Measurements from ENCODE around the gene PPM1F.
A peak's percentile ranks its signal among the peaks of the same experiment; 100 is the strongest.

PPM1F gene, protein sequence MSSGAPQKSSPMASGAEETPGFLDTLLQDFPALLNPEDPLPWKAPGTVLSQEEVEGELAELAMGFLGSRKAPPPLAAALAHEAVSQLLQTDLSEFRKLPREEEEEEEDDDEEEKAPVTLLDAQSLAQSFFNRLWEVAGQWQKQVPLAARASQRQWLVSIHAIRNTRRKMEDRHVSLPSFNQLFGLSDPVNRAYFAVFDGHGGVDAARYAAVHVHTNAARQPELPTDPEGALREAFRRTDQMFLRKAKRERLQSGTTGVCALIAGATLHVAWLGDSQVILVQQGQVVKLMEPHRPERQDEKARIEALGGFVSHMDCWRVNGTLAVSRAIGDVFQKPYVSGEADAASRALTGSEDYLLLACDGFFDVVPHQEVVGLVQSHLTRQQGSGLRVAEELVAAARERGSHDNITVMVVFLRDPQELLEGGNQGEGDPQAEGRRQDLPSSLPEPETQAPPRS

DNA sequence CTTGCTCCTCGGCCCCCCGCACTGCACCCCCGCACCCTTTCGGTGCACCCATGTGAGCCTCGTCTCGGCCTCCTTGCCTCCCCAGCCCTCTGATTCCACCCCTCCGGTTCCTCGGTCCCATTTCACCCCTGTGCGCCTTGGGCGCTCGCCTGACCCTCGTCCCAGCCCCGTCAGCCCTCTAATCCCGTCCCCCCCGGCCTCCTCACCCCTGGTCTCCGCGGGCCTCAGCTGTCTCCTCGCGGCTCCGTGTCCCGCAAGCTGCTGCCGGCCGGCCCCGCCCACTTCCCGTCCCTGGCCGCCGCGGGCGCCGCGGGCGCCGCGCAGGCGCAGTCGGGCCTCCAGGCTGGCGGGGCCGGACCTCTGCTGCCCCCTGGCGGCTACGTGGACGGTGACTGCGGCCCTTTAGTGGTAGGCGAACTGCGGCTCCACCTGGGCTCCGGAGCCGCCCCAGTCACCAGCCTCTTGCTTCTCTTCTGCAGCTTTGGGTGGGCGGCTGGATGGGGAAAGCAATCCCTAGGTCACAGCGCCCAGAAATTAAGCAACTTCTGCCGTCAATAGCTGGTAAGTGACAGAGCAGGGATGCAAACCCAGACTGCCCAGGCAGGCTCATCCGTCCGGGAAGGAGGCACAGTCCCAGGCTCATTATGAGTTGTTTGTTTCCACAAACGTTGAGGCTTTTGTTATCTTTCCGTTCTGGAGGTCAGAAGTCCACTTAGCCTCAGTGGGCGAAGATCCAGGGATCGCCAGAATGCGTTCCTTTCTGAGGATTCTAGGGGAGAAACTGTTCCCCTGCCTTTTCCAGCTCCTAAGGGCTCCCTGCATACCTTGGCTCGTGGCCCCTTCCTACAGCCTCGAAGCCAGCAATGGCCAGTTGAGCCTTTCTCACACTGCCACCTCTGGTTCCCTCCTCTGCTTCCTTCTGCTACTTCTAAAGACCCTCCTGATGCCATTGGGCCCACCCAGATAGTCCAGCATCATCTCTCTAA is at the start of gene PPM1F:
Gene PPM1F, minus strand, starts transcription at position 263 of the 986 bp plus-strand sequence. CDS start 6,800 bp downstream, outside the sequence.
- peak; percentile 97 for DNase-seq (ENCODE audit: low spot score)

DNA sequence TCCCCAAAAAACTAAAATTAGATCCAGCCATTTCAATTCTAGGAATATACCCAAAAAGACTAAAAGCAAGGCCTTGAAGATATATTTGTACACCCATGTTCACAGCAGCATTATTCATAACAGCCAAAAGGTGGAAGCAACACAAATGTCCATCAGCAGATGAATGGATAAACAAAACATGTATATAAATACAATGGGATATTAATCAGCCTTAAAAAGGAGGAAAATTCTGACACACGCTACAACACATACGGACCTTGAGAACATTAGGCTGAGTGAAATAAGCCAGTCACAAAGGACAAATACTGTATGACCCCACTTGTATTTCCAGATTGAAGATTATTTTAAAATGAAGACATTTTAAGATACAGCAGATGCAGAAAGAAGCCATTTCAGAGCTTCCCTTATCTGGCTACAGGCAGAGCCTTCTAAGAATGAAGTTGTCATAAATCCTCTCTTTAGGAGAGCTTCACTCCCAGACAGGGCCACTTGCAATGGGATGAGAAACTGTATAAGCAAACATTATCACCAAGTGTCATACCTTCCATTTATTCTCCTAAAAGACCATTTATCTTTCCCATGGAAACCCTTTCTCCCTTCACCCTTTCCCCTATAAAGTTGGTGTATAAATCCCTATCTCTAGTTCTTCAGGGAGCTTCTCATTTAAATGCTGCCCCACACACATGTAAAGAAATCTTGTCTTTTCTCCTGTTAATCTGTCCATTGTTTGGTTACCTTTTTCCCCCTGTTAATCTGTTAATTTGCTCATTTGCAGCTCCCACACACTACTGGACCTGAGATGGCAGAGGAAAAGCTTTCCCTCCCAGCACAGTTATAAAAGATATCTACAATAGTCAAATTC is 49.2 kb upstream of the PPM1F start:
- no peak for DNase-seq (ENCODE audit: low spot score)

DNA sequence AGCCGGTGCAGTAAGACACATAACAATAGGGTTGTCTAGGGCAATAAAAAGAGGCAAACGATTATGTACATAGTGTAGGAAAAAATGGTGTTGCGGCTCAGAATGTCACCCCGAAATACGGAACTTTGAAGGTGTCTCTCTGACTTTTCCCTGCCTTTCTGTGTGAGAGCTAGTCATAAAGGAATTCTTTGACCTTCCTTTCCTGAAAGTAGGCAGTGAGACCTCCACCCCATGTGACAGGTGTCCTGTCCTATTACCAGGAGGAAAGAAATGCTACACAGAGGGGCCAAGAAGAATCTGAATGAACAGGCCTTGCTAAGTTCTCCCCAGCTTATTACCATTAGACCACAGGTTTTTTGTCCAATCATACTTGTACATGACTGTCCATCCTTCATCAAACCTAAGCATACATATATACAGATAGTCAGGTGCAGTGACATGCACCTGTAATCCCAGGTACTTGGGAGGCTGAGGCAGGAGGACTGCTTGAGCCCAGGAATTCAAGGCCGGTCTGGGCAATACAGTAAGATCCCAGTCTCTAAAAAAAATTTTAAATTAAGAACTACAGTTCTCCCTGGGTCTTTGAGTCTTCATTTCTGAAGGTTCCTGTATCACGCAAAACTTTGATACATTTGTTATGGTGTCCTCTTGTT is 46.1 kb upstream of the PPM1F start:
- DNase-seq (ENCODE audit: low spot score), result no peak

DNA sequence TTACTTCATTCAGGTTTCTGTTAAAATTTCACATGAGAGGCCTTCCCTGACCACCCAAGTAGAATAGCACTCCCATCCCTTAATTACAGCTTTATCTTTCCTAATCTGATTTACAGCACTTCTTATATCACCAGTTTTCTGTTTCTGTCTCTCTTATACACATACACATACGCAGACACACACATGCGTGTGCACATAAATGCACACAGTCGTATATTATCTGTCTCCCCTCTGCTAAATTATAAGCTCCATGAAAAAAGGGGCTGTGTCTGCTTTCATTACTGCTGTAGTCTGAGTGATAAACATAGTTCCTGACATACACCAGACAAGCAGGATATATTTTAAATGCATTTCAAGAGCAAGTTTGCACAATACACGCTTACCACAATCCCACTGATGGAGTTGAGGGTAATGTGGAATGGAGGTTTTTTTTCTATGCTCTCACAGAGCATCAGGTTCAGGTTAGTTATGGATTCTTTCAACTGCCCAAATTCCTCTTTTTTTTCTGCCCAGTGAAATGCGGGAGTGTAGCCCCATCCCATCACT is 43.6 kb upstream of the PPM1F start:
- no peak for DNase-seq (ENCODE audit: low spot score)

DNA sequence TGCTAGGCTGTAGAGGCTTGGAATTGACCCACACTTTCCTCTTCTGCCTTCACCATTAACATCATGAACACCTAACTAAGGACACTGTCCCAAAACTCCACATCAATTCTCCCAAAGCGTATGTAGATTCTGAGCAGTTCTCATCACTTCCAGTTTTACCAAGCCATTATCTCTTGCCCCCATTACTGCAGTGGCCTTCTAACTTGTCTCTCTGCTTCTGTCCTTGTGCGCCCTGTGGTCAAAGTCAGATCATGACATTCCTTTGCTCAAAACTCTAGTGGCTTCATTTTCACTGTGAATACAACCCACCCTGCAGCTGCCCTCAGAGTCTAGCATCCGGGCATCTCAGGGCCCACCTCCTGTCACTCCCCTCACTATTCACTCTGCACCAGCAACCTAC is 43.0 kb upstream of the PPM1F start:
- DNase-seq (ENCODE audit: low spot score), result no peak

DNA sequence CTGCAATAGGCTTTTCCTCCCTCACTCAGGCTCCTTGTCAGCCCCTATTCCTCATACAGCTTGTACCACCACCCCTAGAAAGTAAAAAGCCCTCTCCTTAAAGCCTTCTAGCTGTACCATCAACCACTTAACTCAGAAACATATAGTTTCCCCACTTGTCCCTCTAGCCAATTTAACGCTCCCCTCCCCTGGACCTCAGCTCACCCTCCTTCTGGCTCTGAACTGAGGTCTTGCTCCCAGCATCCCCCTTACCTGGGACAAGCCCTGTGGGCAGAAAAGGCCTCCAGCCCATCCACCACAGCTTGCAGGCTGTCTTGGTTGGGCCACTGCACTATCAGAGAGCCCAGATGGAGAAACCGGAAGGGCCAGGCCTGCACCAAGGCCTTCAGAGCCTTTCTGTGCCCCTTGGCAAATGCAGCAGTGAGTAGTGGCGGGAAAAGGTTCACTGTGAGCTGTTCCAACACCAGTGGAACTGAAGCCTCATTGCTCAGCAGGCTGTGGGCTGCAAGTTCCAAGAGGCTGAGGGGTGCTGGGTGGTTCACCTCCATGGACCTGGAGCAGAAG is 42.3 kb upstream of the PPM1F start:
- no peak for DNase-seq (ENCODE audit: low spot score)

DNA sequence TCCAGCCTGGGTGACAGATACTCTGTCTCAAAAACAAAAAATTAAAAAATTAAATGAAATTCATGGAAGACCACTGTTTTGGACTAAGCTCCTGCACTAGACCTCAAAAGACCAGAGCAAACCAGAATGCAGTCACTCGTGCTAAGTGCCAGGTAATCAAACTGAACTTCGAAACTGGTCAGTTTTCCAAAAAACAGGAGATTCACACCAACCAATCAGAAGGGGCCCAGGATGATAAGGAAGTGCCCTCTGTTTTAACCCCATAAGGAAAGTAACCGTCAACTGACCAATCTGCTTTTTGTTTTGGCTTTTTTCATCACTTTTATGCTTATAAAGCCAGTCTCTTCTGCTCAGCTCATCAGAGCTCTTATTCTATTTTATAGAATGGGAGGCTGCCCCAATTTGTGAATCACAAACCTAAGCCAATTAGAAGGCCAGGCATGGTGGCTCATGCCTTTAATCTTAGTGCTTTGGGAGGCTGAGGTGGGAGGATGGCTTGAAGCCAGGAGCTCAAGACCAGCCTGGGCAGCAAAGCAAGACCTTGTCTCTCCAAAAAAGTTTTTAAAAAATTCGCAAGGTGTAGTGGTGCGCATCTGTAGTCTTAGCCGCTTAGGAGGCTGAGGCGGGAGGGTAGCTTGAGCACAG is 40.1 kb upstream of the PPM1F start:
- DNase-seq (ENCODE audit: low spot score), result no peak

DNA sequence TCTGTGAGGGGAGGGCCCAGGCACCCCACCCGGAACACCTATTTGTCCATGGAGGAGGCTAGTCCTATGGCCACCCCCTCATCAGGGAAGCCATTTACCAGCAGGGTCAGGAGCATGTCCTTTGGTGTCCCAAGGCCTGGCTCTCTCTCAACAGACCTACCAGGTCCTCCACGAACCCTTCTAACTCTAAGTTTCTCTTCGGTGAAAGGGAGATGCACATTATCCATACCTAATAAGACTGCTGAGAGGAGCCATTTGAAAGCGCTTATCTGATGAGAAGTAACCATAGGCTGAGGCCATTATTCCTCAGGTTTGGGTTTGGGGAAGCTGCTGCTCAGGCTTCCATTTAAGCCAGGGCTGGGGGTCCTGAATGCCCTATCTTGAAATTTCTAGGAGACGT is 39.1 kb upstream of the PPM1F start:
- DNase-seq (ENCODE audit: low spot score), result no peak

DNA sequence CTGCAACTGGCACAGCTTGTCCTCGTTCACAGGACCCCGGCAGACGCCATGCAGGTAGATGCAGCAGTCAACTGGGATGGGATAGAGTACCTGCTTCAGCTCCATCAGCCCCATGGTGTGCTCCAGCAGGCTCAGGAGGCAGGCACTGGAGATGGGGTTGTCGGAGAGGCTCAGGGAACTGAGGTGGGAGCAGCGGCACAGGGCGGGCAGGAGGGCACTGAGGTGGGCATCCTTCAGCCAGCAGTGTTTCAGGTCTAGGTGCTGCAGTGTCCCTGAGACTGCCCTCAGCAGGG is 38.6 kb upstream of the PPM1F start:
- no peak for DNase-seq (ENCODE audit: low spot score)

DNA sequence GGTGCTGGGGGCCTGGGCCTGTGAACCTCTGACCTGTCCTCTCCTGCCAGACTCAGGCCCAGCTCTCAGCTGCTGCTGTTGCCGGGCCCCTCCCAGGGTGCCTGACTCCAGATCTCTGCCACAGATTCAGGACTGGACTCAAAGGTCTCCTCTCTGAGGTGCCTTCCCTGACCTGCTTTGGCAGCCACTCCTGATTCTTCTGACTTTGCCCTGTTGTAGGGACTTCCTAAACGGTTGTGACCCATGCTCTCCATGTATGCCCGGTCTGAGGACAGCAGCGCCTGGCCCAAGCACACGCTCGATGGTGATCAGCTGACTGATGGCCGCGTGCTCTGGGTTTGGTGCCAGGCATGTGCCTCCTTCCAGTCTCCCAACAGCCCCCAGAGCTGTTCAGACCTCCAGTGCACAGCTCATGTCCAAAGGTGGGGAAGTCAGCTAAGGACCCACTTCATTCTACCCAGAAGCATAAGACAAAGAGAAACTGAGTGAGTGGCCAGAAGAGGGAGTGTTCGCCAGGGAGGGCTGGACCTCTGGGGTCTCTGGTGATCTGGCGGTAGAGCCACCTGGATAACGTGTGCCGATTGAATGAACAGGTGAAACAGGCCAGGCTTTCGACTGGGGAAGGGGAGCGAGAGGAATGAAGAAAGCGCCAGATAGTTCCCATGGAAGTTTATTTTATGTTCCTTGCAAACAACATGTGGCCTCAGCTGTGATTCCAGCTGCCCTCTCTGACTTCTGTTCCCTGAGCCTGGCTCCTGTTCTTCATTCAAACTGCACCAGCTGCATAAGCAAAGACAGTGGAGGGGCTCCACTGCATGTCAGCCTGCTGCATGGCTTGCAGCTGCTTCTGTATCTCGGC is 38.0 kb upstream of the PPM1F start:
- peak; percentile 35 for DNase-seq (ENCODE audit: low spot score)

DNA sequence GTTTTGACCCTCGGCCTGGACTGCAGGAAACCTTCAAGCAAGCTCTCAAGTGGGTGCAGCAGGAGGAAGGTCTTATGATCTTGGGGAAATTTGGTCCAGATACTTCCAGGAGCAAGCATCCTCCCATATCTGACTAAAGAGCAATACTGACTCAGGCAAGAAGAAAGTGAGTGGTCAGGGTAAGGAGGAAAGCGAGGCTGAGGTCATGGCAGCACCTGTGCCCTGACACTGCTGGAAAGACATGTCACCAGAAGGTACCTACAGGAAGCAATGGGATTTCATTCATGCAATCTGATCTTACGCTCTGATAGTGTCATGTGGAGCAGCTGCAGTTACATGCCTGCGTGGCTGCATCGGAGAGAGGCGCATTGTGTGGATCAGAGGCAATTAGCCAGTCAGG is 36.4 kb upstream of the PPM1F start:
- no peak for DNase-seq (ENCODE audit: low spot score)

DNA sequence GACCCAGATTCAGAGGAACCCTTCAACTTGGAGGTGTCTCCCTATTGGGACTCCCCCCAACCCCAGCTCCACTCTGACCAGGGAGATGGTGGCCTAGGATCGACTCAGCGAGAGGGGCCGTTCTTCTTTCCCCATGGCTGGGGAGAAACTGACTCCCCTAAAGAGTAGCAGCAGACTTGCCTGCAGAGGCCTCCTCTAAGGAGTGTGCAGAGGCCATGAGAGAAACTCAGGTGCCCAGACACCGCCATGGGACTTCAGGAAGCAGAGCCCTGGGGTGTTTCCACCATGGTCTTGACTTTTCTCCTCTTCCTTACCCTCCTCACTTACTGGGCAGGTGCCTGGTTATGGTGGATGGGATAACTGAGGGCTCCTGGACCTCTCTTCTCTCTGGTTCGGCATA is 32.6 kb upstream of the PPM1F start:
- no peak for DNase-seq (ENCODE audit: low spot score)

DNA sequence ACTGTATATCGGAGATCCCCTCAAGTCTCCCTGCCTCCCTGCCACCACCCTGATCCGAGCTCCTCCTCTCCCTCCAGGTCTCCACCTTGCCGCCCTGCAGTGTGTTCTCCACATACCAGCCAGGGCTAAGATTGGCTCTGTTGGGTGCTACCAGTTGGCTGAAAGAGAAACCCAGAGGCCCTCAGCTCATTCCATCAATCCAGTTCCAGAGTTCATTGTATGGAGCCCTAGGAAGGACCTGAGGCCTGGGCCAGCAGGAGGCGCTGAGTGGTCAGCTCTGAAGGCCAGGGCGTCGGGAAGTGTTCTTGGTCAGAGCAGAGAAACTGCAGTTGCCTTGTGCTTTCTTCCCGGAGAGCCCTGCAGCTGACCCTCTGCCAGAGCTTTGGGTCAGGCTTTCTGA is 32.1 kb upstream of the PPM1F start:
- DNase-seq (ENCODE audit: low spot score), result peak; percentile 70

DNA sequence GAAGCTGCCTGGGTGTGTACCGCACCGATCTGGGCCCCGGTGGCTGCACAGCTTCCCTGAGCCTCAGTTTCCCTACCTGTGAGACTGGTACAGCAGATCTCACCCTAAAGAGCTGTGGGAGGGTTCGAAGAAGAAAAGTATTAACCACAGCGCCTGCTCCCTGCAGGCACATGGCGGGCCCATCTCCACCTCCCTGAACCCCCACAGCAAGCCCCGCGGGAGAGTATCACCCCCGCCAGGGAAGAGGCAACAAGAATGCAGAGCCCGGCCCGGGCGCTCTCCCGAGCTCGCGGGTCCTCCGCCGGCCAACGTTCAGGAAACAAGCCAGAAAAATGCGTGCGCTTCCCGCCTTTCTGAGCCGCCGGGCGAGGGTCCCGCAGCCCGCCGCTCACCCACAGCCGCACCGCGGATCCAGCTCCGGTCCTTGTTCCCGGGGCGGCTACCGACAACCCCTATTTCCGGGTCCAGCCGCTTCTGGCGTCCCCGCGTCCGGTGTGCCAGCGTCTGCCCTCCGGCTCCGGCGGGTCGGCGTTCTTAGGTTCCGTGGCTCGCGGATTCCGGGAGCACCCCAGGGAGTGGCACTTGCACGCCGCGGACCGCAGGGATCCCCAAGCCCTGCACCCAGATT is 29.8 kb upstream of the PPM1F start, which contains the start of gene TOP3B:
Gene TOP3B, minus strand, starts transcription at position 450 of the 628 bp plus-strand sequence. CDS start 7,078 bp downstream, outside the sequence.
- DNase-seq (ENCODE audit: low spot score), result peak; percentile 91

DNA sequence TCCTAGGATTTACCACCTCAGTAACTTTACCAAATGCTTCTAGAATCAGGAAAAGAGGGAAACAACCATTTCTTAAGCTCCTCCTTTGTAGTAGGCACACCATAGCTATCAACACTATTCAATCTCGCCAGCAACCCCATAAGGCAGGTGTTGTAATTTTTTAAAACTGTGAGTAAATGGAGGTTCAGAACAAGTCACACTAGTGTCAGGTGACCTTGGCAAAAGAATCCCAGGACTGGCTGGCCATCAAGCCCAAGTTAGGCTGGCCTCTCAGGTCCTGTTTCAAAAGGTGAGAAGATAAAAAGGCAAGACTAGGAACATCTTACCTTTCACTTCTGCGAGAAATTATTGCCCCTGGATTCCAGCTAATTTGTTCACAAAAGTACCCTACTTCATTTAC is 29.2 kb upstream of the PPM1F start:
- DNase-seq (ENCODE audit: low spot score), result no peak

DNA sequence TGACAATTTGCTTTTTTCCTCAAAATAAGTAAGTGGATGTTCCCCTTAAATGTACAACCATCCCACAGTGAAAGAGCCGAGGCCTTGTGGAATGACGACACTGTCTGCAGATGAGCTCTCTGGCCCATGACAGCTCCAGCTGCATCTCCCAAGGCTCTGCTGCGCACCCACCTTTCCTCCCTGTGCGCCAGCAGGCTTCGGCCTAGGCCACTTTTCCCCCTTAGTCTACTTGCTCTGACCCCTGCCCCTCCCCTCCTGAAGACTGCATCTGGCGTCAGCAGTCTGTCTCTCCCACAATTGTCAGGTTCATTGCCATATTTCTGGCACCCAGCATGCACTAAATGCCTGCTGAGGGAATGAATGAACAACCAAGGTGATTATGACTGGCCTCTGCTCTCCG is 27.9 kb upstream of the PPM1F start:
- no peak for DNase-seq (ENCODE audit: low spot score)

DNA sequence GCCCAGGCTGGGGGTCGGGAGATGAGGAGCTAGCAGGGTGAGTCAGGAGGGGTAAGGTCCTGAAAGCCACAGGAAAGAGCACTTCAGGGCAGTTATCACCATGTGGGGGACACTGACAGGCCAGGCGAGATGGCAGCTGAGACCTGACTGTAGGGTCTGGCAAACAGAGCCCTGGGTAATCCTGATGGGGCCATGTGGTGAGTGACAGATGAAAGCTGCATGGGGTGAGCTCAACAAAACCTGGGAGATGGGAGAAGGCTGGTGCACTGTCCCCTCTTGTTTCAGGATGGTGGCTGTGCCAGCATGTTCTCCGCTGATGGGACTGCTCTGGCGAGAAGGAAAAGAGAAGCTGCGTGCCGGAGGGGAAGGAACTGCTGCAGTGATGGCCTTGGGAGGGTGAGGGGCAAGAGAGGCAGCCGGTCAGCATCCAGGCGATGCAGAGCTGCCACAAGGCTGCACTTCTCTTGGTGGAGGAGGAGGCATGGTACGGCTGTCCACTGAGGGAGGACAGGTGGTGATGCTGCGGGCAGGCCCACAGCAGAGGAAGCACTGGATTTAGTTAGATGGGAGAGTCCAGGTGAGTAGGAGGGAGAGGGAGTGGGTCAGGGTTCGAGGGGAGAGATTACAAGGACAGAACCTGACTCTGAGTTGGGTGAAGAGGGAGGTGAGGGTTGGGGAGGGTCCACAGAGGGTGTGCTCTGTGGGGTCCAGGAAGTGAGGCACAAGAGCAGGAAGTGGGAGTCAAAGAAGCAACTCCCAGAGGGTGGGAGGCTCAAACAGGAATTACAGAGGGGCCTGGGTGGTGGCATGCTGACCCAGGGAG is 26.1 kb upstream of the PPM1F start:
- no peak for DNase-seq (ENCODE audit: low spot score)

DNA sequence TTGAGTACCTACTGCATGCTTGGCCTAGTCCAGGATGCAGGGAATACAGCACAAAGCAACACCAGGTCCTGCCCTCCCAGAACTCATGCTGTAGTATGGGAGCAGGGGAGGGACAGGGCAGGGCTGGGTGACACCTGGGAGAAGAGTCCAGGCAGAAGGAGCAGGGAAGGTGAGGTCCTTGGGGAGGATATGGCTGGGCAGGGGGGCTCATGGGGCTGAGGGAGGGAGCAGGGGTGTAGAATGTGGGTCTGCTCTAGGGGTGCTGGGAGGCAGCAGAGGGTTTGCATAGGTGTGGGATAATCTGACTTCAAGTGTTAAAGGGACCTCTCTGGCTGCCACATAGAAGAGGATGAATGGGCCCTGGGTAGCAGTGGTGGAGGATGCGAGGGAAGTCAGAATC is 25.2 kb upstream of the PPM1F start:
- no peak for DNase-seq (ENCODE audit: low spot score)

All from iPS-NIHi11 (cell line).